DOHH2 (cell line): ENCODE data around the gene STX18.

Source experiments
- H3F3A ChIP-seq: fragments of 200-600 bp; sonication (generic), shearing (Covaris generic); 2 replicates; pipeline ENCODE4 v1.6.0; 2016; ENCODE audit warnings: antibody characterized with exemption, mild to moderate bottlenecking; ENCODE audit not compliant: control insufficient read depth, insufficient read depth
- H3K27ac ChIP-seq: fragments of 200-600 bp; sonication (generic); 2 replicates; pipeline ENCODE4 v1.5.1; 2014; ENCODE audit warnings: low read depth, mild to moderate bottlenecking, low read length, moderate library complexity
- H3K27me3 ChIP-seq: fragments of 200-600 bp; sonication (generic); 2 replicates; pipeline ENCODE4 v1.6.1; 2014; ENCODE audit warnings: mild to moderate bottlenecking, low read length, mixed read lengths; ENCODE audit not compliant: control insufficient read depth
- H3K36me3 ChIP-seq: fragments of 200-600 bp; sonication (generic); 2 replicates; pipeline ENCODE4 v1.6.1; 2014; ENCODE audit warnings: mild to moderate bottlenecking, low read length, moderate library complexity, mixed read lengths; ENCODE audit not compliant: control insufficient read depth
- H3K4me1 ChIP-seq: fragments of 200-600 bp; sonication (generic); 2 replicates; pipeline ENCODE4 v1.6.1; 2014; ENCODE audit warnings: mild to moderate bottlenecking, low read length, mixed read lengths; ENCODE audit not compliant: control insufficient read depth
- H3K4me2 ChIP-seq: fragments of 200-600 bp; sonication (generic); 2 replicates; pipeline ENCODE4 v1.6.0; 2014; ENCODE audit warnings: mild to moderate bottlenecking, low read length, moderate library complexity
- H3K4me3 ChIP-seq: fragments of 200-600 bp; sonication (generic); 2 replicates; pipeline ENCODE4 v1.5.1; 2014; ENCODE audit warnings: mild to moderate bottlenecking, low read length, mixed read lengths
- H3K79me2 ChIP-seq: fragments of 200-600 bp; sonication (generic); 2 replicates; pipeline ENCODE4 v1.6.1; 2014; ENCODE audit warnings: mild to moderate bottlenecking, low read length, mixed read lengths; ENCODE audit not compliant: control insufficient read depth
- H3K9me2 ChIP-seq: fragments of 200-600 bp; sonication (generic); replicated peaks from 2 replicates; pipeline ENCODE4 v1.6.1; 2014; ENCODE audit warnings: mild to moderate bottlenecking, low read length, mixed read lengths; ENCODE audit not compliant: control insufficient read depth
- H3K9me3 ChIP-seq: fragments of 200-600 bp; sonication (generic); 2 replicates; pipeline ENCODE4 v1.6.1; 2014; ENCODE audit warnings: antibody characterized with exemption, low read length, mixed read lengths; ENCODE audit not compliant: control insufficient read depth, insufficient read depth
- H4K20me1 ChIP-seq: fragments of 200-600 bp; sonication (generic); 2 replicates; pipeline ENCODE4 v1.6.0; 2014; ENCODE audit warnings: low read depth, mild to moderate bottlenecking, antibody characterized with exemption, low read length, moderate library complexity; ENCODE audit not compliant: control insufficient read depth, insufficient read depth
- EZH2phosphoT487 ChIP-seq: fragments of 200-600 bp; sonication (generic); IDR thresholded peaks from 2 replicates; pipeline ENCODE4 v1.6.1; 2017; ENCODE audit warnings: borderline replicate concordance, mild to moderate bottlenecking, antibody characterized with exemption, low read length, moderate library complexity, mixed read lengths
- TF ChIP-seq, protein P1 (sequence below): fragments of 200-600 bp; sonication (generic); IDR thresholded peaks from one replicate; pipeline ENCODE4 v1.5.1; 2014; ENCODE audit warnings: antibody characterized with exemption, mild to moderate bottlenecking, low read depth, low read length; ENCODE audit not compliant: poor library complexity, severe bottlenecking

The STX18 gene

DNA sequence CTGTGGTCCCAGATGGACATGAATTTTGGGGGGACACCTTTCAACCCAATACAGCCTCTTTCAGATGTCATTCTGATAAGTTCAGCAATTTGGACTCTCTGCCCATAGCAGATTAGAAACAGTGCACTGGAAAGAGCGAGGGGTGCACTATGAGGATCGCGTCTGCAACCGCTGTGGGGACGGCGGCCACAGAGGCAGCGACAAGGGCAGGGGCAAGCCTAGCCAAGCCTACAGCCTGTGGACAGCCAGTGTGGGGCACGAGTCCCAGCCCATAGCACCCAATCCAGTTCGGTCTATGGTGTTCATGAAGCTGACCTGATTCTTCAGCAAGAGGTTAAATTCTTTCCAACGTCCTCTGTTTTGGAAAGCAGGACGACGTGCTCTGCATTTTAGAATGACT, 164.7 kb downstream of the STX18 start:
- H3K9me2 ChIP-seq: no peaks in the 10 kb centered on the region
- H3K79me2 ChIP-seq: no peaks in the 10 kb centered on the region
- H3K27ac ChIP-seq: no peak overlapping the region
- no peaks in the 10 kb centered on the region for H4K20me1 ChIP-seq
- no peaks in the 10 kb centered on the region for H3K36me3 ChIP-seq
- H3K27me3 ChIP-seq: peaks cover 3% of the 10 kb centered on the region; the same call in 1 of the 2 replicates
- H3K4me1 ChIP-seq: no peaks in the 10 kb centered on the region
- no peaks in the 10 kb centered on the region for H3F3A ChIP-seq
- no peak overlapping the region for H3K4me3 ChIP-seq
- no peak overlapping the region for H3K4me2 ChIP-seq
- H3K9me3 ChIP-seq: peaks cover 9% of the 10 kb centered on the region; the same call in 1 of the 2 replicates
- TF ChIP-seq, protein P1, sequence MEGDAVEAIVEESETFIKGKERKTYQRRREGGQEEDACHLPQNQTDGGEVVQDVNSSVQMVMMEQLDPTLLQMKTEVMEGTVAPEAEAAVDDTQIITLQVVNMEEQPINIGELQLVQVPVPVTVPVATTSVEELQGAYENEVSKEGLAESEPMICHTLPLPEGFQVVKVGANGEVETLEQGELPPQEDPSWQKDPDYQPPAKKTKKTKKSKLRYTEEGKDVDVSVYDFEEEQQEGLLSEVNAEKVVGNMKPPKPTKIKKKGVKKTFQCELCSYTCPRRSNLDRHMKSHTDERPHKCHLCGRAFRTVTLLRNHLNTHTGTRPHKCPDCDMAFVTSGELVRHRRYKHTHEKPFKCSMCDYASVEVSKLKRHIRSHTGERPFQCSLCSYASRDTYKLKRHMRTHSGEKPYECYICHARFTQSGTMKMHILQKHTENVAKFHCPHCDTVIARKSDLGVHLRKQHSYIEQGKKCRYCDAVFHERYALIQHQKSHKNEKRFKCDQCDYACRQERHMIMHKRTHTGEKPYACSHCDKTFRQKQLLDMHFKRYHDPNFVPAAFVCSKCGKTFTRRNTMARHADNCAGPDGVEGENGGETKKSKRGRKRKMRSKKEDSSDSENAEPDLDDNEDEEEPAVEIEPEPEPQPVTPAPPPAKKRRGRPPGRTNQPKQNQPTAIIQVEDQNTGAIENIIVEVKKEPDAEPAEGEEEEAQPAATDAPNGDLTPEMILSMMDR: no peak
- TF ChIP-seq EZH2phosphoT487: no peak

DNA sequence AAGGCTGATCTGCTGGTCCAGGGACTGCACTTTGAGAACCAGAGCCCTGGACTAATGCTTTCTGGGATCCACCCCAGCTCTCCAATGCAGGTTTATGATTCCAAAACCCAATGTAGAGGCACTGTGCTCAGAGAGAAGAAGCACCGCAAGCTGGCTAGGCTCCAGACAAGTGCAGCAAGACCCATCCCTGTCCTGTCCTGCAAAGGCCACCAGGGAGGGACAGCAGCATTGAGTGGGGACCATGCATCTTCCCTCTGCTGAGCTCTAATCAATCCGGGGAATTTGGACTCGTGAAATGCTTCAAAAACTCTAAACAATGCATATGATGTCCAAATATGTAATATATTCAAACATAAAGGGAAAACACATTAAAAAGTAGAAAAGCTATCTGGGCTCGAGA, 165.8 kb downstream of the STX18 start:
- H3K4me1 ChIP-seq: no peaks in the 10 kb centered on the region
- no peaks in the 10 kb centered on the region for H3K9me2 ChIP-seq
- H3K79me2 ChIP-seq: no peaks in the 10 kb centered on the region
- no peak overlapping the region for H3K4me3 ChIP-seq
- peaks cover 3% of the 10 kb centered on the region; the same call in 1 of the 2 replicates for H3K27me3 ChIP-seq
- H3F3A ChIP-seq: no peaks in the 10 kb centered on the region
- H3K4me2 ChIP-seq: no peak overlapping the region
- no peaks in the 10 kb centered on the region for H4K20me1 ChIP-seq
- H3K27ac ChIP-seq: no peak overlapping the region
- H3K9me3 ChIP-seq: peaks cover 9% of the 10 kb centered on the region; the same call in 1 of the 2 replicates
- TF ChIP-seq EZH2phosphoT487: no peak
- TF ChIP-seq, protein P1: no peak
- H3K36me3 ChIP-seq: no peaks in the 10 kb centered on the region

DNA sequence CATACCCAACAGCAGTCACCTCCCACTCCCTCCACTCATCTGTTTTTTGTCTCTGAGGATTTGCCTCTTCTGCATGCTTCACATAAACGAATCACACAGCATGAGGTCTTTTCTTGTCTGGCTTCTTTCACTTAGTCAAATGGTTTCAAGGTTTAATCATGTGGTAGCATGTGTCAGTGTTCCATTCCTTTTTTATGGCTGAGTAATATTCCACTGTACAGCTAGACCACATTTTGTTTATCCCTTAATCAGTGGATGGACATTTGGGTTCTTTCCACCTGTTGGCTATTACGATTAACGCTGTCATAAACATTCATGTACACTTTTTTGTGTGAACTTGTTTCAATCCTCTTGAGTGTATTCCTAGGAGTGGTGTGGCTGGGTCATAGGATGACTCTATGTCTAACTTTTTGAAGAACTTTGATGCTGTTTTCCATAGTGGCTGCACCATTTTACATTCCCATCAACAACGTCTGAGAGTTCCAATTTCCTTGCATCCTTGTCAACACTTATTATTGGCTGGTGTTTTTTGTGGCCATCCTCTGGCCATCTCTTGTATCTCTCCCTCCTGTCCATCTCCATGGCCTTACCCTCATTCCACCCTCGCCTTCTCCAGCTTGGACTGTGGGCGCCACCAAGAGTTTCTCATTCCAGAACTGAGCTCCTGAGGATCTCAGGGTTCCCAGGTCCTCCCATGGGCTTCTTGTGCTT, 167.3 kb downstream of the STX18 start:
- Histone ChIP-seq H3K9me3 (peaks cover 9% of the 10 kb centered on the region; the same call in 1 of the 2 replicates), H3K9me2 (no peaks in the 10 kb centered on the region), H3K27me3 (peaks cover 3% of the 10 kb centered on the region; the same call in 1 of the 2 replicates), H3K4me3 (no peak overlapping the region), H3K36me3 (no peaks in the 10 kb centered on the region), H3K79me2 (no peaks in the 10 kb centered on the region), H3K4me1 (no peaks in the 10 kb centered on the region), H3K4me2 (no peak overlapping the region), H3K27ac (no peak overlapping the region), H4K20me1 (no peaks in the 10 kb centered on the region), H3F3A (no peaks in the 10 kb centered on the region)
- TF ChIP-seq, protein P1: no peak
- TF ChIP-seq EZH2phosphoT487: no peak
